K562 (cell line): ENCODE measurements around the gene WDR91. TPM values are rescaled to one million over a fixed set of nuclear protein-coding genes. Genes with fewer than 3 reads are reported as not detected.

Experiments used
- ATAC-seq: fragments of 200-7000 bp; cut with Tn5 transposase; 3 replicates; pipeline ENCODE4 v1.9.1; 2020; ENCODE audit warnings: moderate library complexity
- BruUV-seq: library from RNA; stranded (reverse); fragments of 400-500 nt; replicated peaks from 2 replicates; lab custom pipeline; 2021; lab: Mats Ljungman, UMichigan
- CTCF ChIA-PET: fragments of 300-600 bp; formaldehyde crosslinking; extraction: SDS; loops from one replicate; lab custom pipeline; 2021; ENCODE audit warnings: low intra/inter-chr PET ratio; lab: Yijun Ruan, JAX
- POLR2A ChIA-PET: fragments of 300-600, 350-650 bp; sonication (Branson Sonifier 250); formaldehyde crosslinking; extraction: SDS; loops from one replicate; lab custom pipeline; 2021; ENCODE audit warnings: antibody characterized with exemption, inconsistent platforms; lab: Yijun Ruan, JAX
- DNase-seq, 4 experiments: peaks; one replicate each; pipeline versions ENCODE4 v3.0.0 to v3.0.0-alpha.2; 2011 to 2018; ENCODE audit warnings: low spot score in 3 of 4, mixed read lengths in 3 of 4; ENCODE audit errors: extremely low read depth in 1 of 4
- FAIRE-seq: peaks from 2 replicates; lab custom pipeline; 2011; peaks lifted over from hg19 to GRCh38; lab: Jason Lieb, UNC
- H2AFZ ChIP-seq: 2 replicates; pipeline ENCODE4 v1.6.0; 2011; ENCODE audit warnings: low read depth, low read length, control low read depth, inconsistent platforms
- H3K27ac ChIP-seq: fragments of 200-600 bp; 3 replicates; pipeline ENCODE4 v1.8.0; 2011; ENCODE audit warnings: low read depth, mild to moderate bottlenecking, control low read depth, inconsistent platforms, low read length, moderate library complexity, mixed read lengths; ENCODE audit errors: extremely low read depth
- H3K27me3 ChIP-seq, 2 experiments: fragments of 300-600 bp in 1 of 2; 2 replicates in 1 of 2; 3 replicates in 1 of 2; pipeline versions ENCODE4 v1.6.0 to v1.8.0; 2011; ENCODE audit warnings: inconsistent platforms in 2 of 2, low read length in 2 of 2, mild to moderate bottlenecking in 1 of 2, mixed read lengths in 1 of 2, moderate library complexity in 1 of 2; ENCODE audit not compliant: control insufficient read depth in 2 of 2, insufficient read depth in 2 of 2
- H3K36me3 ChIP-seq: fragments of 300-600 bp; 3 replicates; pipeline ENCODE4 v1.8.0; 2011; ENCODE audit warnings: mild to moderate bottlenecking, low read length, inconsistent platforms; ENCODE audit not compliant: control insufficient read depth, insufficient read depth
- H3K4me1 ChIP-seq, 2 experiments: fragments of 200-600 bp in 1 of 2; replicated peaks in 1 of 2; 2 replicates in 1 of 2; 3 replicates in 1 of 2; pipeline versions ENCODE4 v1.5.1 to v1.8.0; 2011; ENCODE audit warnings: inconsistent platforms in 2 of 2, low read length in 2 of 2, mild to moderate bottlenecking in 1 of 2, mixed read lengths in 1 of 2, moderate library complexity in 1 of 2; ENCODE audit not compliant: control insufficient read depth in 2 of 2, insufficient read depth in 2 of 2
- H3K4me2 ChIP-seq: 2 replicates; pipeline ENCODE4 v1.6.1; 2011; ENCODE audit warnings: low read length, control low read depth, inconsistent platforms, mixed read lengths; ENCODE audit not compliant: insufficient read depth
- H3K4me3 ChIP-seq: fragments of 200-600 bp; sonication (generic), shearing (Covaris generic); 2 replicates; pipeline ENCODE4 v1.5.1; 2016; ENCODE audit warnings: control low read depth, inconsistent platforms
- H3K79me2 ChIP-seq: fragments of 200-600 bp; 3 replicates; pipeline ENCODE4 v1.8.0; 2011; ENCODE audit warnings: low read length, inconsistent platforms; ENCODE audit not compliant: control insufficient read depth, insufficient read depth
- H3K9ac ChIP-seq, 2 experiments: 2 replicates each; pipeline versions ENCODE4 v1.6.0 to v1.6.1; 2011; ENCODE audit warnings: low read depth in 2 of 2, low read length in 2 of 2, control low read depth in 1 of 2, inconsistent platforms in 1 of 2, mild to moderate bottlenecking in 1 of 2, mixed read lengths in 1 of 2; ENCODE audit not compliant: insufficient read depth in 1 of 2
- H3K9me1 ChIP-seq: one replicate; pipeline ENCODE4 v1.6.0; 2011; ENCODE audit warnings: inconsistent platforms, mild to moderate bottlenecking, low read length, moderate library complexity; ENCODE audit not compliant: control insufficient read depth, insufficient read depth
- H3K9me3 ChIP-seq: replicated peaks from 2 replicates; pipeline ENCODE4 v1.5.1; 2011; ENCODE audit warnings: low read depth, low read length, inconsistent platforms; ENCODE audit not compliant: control insufficient read depth, insufficient read depth
- H4K20me1 ChIP-seq: replicated peaks from 2 replicates; pipeline ENCODE4 v1.6.1; 2011; ENCODE audit warnings: low read length, inconsistent platforms, mixed read lengths; ENCODE audit not compliant: control insufficient read depth, insufficient read depth
- ARNT ChIP-seq, 2 experiments: fragments of 450-650 bp; IDR thresholded peaks; 2 replicates each; pipeline ENCODE4 v1.6.1; 2016; ENCODE audit warnings: mild to moderate bottlenecking in 1 of 2
- BRD9 ChIP-seq: fragments of 450-650 bp; IDR thresholded peaks from 2 replicates; pipeline ENCODE4 v1.6.1; 2018; ENCODE audit warnings: low read depth; ENCODE audit not compliant: partially characterized antibody
- IRF2 ChIP-seq: sonication (generic); formaldehyde crosslinking; IDR thresholded peaks from 2 replicates; pipeline ENCODE4 v1.8.1; 2022; ENCODE audit warnings: mild to moderate bottlenecking, missing genetic modification reagents
- LEF1 ChIP-seq: fragments of 450-650 bp; IDR thresholded peaks from 2 replicates; pipeline ENCODE4 v1.6.1; 2016; ENCODE audit warnings: mild to moderate bottlenecking
- MCM2 ChIP-seq: fragments of 450-650 bp; IDR thresholded peaks from 2 replicates; pipeline ENCODE4 v1.6.1; 2017; ENCODE audit warnings: low read depth, mild to moderate bottlenecking
- RBM25 ChIP-seq: fragments of 200-400 bp; formaldehyde crosslinking; IDR thresholded peaks from 2 replicates; pipeline ENCODE4 v1.6.1; 2018; ENCODE audit warnings: low read length, low read depth, moderate library complexity; ENCODE audit not compliant: severe bottlenecking
- RNF2 ChIP-seq: sonication (generic); IDR thresholded peaks from 2 replicates; pipeline ENCODE4 v1.6.1; 2016
- SIN3A ChIP-seq, 2 experiments: fragments of 150-350 bp in 1 of 2; IDR thresholded peaks; 2 replicates each; pipeline ENCODE4 v1.6.1; 2011 to 2016; ENCODE audit warnings: borderline replicate concordance in 2 of 2, low read depth in 2 of 2, low read length in 2 of 2, mild to moderate bottlenecking in 2 of 2, moderate library complexity in 2 of 2; ENCODE audit not compliant: control insufficient read depth in 1 of 2
- SMC3 ChIP-seq: conservative IDR thresholded peaks from 2 replicates; pipeline ENCODE4 v1.6.1; 2011; ENCODE audit warnings: low read depth, low read length, improper control_type of control experiment; ENCODE audit not compliant: insufficient read depth
- STAT5A ChIP-seq: IDR thresholded peaks from 2 replicates; pipeline ENCODE4 v1.6.1; 2012; ENCODE audit warnings: low read length, inconsistent platforms, borderline replicate concordance
- XRCC5 ChIP-seq: fragments of 200-400 bp; formaldehyde crosslinking; IDR thresholded peaks from 2 replicates; pipeline ENCODE4 v1.6.1; 2017; ENCODE audit warnings: low read depth, mild to moderate bottlenecking, low read length
- ZNF699 ChIP-seq: fragments of 250-450 bp; sonication (Bioruptor Pico); IDR thresholded peaks from 2 replicates; pipeline ENCODE4 v1.8.0; 2021; ENCODE audit warnings: mild to moderate bottlenecking, moderate library complexity; ENCODE audit not compliant: insufficient replicate concordance
- ZNF717 ChIP-seq: fragments of 250-450 bp; sonication (Bioruptor Pico); IDR thresholded peaks from 2 replicates; pipeline ENCODE4 v1.5.0; 2021
- ZNF77 ChIP-seq: fragments of 250-450 bp; sonication (Bioruptor Pico); IDR thresholded peaks from 2 replicates; pipeline ENCODE4 v1.5.0; 2020
- WGBS: fragments of 100-300 bp; shearing (Covaris generic); methylation state at CpG from one replicate; pipeline ENCODE4 v1.1.6; 2016; ENCODE audit warnings: low coverage, mixed read lengths; ENCODE audit not compliant: insufficient coverage; ENCODE audit errors: missing lambda C conversion rate; 5-methylcytosine and 5-hydroxymethylcytosine counted together
- in situ Hi-C: fragments of 300-500 bp; cut with MboI; formaldehyde crosslinking; loops from 4 replicates; pipeline ENCODE4 v1.15.0; 2018; ENCODE audit warnings: inconsistent platforms, mixed read lengths
- intact Hi-C: fragments of 100-400 bp; cut with micrococcal nuclease; formaldehyde crosslinking; loops from 2 replicates; pipeline ENCODE4 v1.14.2; 2022
- polyA plus RNA-seq, 8 experiments: library from polyadenylated mRNA; depleted of rRNA in 4 of 8; stranded (reverse) in 5 of 8; unstranded in 3 of 8; fragments of >200 nt; fragmentation: Nextera tagmentation in 2 of 8; fragmentation: Illumina TruSeq in 1 of 8; extraction: Ambion mirVana in 2 of 8; extraction: Trizol in 1 of 8; gene quantifications; 2 replicates each; pipeline versions ENCODE4 v1.2.1 to v1.2.3, GENCODE V29; 2011 to 2014; ENCODE audit warnings: inconsistent platforms in 1 of 8, missing spikeins in 1 of 8
- total RNA-seq, 7 experiments: library from RNA; depleted of rRNA in 6 of 7; stranded (reverse); fragments of >200 nt in 6 of 7; fragmentation: Illumina TruSeq in 2 of 7; extraction: Trizol in 2 of 7; gene quantifications; 2 replicates each; pipeline versions ENCODE4 v1.2.1 to v1.2.3, GENCODE V29; 2011 to 2021; ENCODE audit warnings: low replicate concordance in 1 of 7
- TF ChIP-seq, protein P1 (sequence below): fragments of 250-450 bp; sonication (Bioruptor Pico); IDR thresholded peaks from 2 replicates; pipeline ENCODE4 v1.4.0; 2020; ENCODE audit warnings: mild to moderate bottlenecking, moderate library complexity
- TF ChIP-seq, protein P2 (sequence below): IDR thresholded peaks from 2 replicates; pipeline ENCODE4 v1.6.1; 2014; ENCODE audit warnings: antibody characterized with exemption
- TF ChIP-seq, protein P3 (sequence below): sonication (generic); formaldehyde crosslinking; IDR thresholded peaks from 2 replicates; pipeline ENCODE4 v1.8.1; 2022; ENCODE audit warnings: missing genetic modification reagents
- TF ChIP-seq, protein P4 (sequence below): fragments of 450-650 bp; IDR thresholded peaks from 2 replicates; pipeline ENCODE4 v1.6.1; 2016

WDR91 gene
- total and polyA plus RNA-seq, 9 of the 15 experiments (the other 6 are each of a cell fraction or from before 2014, with no cell fraction given) = 1.9 to 18.2 (median 9.8) TPM

DNA sequence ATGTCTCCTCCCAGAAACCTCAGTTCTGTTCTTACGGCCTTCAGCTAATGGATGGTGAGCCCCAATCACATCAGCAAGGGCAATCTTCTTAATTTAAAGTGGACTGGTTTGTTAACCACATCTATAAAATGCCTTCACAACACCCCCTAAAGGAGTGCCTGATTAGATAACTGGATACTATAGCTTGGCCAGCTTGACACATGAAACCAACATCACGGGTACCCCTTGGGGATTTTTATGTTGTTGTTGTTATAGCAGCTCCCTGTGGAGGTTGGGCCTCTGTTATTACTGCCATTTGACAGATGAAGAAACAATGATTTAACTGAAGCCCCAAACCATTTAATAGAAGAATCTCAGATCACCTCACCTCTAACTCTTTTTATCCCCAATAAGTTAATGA, 49.1 kb upstream of the WDR91 start:
- ChIA-PET CTCF (no interaction called here), POLR2A (interaction anchor here (0.6 to 1.2 kb wide), 2 partner anchors 14 to 57 kb away, joined by 3 to 4 read pairs; no protein-coding TSS in a partner anchor)
- Histone ChIP-seq H3K9me3 (no peaks in the 10 kb centered on the region), H3K9me1 (no peaks in the 10 kb centered on the region), H3K36me3 (no peaks in the 10 kb centered on the region), H3K27ac (no peak overlapping the region), H3K27me3 (peaks cover 56 to 78% of the 10 kb centered on the region in 2 experiments), H4K20me1 (no peaks in the 10 kb centered on the region), H2AFZ (no peak overlapping the region), H3K79me2 (no peaks in the 10 kb centered on the region), H3K4me3 (no peak overlapping the region), H3K9ac (no peak overlapping the region), H3K4me1 (no peaks in the 10 kb centered on the region), H3K4me2 (no peak overlapping the region)
- ATAC-seq (no peak), DNase-seq (no peak), FAIRE-seq (no peak)
- in situ Hi-C loops = no loop called here
- no TSS peak for BruUV-seq
- intact Hi-C loops = no loop called here
- 10% methylated on average over 2 of the region's 2 CpGs for WGBS
- TF ChIP-seq XRCC5 = no peak
- TF ChIP-seq, protein P1, sequence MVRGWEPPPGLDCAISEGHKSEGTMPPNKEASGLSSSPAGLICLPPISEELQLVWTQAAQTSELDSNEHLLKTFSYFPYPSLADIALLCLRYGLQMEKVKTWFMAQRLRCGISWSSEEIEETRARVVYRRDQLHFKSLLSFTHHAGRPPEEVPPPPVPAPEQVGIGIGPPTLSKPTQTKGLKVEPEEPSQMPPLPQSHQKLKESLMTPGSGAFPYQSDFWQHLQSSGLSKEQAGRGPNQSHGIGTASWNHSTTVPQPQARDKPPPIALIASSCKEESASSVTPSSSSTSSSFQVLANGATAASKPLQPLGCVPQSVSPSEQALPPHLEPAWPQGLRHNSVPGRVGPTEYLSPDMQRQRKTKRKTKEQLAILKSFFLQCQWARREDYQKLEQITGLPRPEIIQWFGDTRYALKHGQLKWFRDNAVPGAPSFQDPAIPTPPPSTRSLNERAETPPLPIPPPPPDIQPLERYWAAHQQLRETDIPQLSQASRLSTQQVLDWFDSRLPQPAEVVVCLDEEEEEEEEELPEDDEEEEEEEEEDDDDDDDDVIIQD (CRISPR knock-in tag) = no peak
- TF ChIP-seq ZNF699 (CRISPR knock-in tag) = no peak
- TF ChIP-seq SIN3A (IDR thresholded peaks at IDR 0.05; ENCODE audit: borderline replicate concordance in 2 of 2, control insufficient read depth in 1 of 2, low read depth in 2 of 2, low read length in 2 of 2) = no peak
- TF ChIP-seq STAT5A = no peak
- TF ChIP-seq ZNF77 (CRISPR knock-in tag) = no peak
- no peak for TF ChIP-seq ARNT (IDR thresholded peaks at IDR 0.05)
- no peak for TF ChIP-seq RBM25
- TF ChIP-seq IRF2 (CRISPR knock-in tag) = no peak
- no peak for TF ChIP-seq BRD9
- TF ChIP-seq, protein P2, sequence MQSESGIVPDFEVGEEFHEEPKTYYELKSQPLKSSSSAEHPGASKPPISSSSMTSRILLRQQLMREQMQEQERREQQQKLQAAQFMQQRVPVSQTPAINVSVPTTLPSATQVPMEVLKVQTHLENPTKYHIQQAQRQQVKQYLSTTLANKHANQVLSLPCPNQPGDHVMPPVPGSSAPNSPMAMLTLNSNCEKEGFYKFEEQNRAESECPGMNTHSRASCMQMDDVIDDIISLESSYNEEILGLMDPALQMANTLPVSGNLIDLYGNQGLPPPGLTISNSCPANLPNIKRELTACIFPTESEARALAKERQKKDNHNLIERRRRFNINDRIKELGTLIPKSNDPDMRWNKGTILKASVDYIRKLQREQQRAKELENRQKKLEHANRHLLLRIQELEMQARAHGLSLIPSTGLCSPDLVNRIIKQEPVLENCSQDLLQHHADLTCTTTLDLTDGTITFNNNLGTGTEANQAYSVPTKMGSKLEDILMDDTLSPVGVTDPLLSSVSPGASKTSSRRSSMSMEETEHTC = no peak
- TF ChIP-seq, protein P3, sequence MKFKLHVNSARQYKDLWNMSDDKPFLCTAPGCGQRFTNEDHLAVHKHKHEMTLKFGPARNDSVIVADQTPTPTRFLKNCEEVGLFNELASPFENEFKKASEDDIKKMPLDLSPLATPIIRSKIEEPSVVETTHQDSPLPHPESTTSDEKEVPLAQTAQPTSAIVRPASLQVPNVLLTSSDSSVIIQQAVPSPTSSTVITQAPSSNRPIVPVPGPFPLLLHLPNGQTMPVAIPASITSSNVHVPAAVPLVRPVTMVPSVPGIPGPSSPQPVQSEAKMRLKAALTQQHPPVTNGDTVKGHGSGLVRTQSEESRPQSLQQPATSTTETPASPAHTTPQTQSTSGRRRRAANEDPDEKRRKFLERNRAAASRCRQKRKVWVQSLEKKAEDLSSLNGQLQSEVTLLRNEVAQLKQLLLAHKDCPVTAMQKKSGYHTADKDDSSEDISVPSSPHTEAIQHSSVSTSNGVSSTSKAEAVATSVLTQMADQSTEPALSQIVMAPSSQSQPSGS = no peak
- TF ChIP-seq SMC3 = no peak
- TF ChIP-seq MCM2 = no peak
- TF ChIP-seq LEF1 = no peak
- TF ChIP-seq ZNF717 (CRISPR knock-in tag) = no peak
- no peak for TF ChIP-seq RNF2
- TF ChIP-seq, protein P4, sequence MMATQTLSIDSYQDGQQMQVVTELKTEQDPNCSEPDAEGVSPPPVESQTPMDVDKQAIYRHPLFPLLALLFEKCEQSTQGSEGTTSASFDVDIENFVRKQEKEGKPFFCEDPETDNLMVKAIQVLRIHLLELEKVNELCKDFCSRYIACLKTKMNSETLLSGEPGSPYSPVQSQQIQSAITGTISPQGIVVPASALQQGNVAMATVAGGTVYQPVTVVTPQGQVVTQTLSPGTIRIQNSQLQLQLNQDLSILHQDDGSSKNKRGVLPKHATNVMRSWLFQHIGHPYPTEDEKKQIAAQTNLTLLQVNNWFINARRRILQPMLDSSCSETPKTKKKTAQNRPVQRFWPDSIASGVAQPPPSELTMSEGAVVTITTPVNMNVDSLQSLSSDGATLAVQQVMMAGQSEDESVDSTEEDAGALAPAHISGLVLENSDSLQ = no peak
